A673 (cell line): ENCODE results near the gene ASPG. TPM values are rescaled to one million over a fixed set of nuclear protein-coding genes. Genes with fewer than 3 reads are reported as not detected.

ENCODE experiments used
- BruUV-seq: library from RNA; stranded (reverse); fragments of 400-500 nt; replicated peaks from 2 replicates; lab custom pipeline; 2021; lab: Mats Ljungman, UMichigan
- CTCF ChIA-PET: fragments of 300-600 bp; sonication (Branson Sonifier 250); formaldehyde crosslinking; loops from one replicate; lab custom pipeline; 2022; ENCODE audit warnings: antibody characterized with exemption; lab: Charles Lee
- POLR2A ChIA-PET: fragments of 300-600 bp; sonication (Branson Sonifier 250); formaldehyde crosslinking; loops from one replicate; lab custom pipeline; 2022; ENCODE audit warnings: antibody characterized with exemption; ENCODE audit not compliant: low non-redundant PET; lab: Charles Lee
- DNase-seq: peaks from one replicate; pipeline ENCODE4 v3.0.0-alpha.2; 2015; ENCODE audit warnings: low spot score
- H3K27ac ChIP-seq: fragments of 200-600 bp; sonication (generic); 2 replicates; pipeline ENCODE4 v1.5.1; 2016; ENCODE audit warnings: mixed run types, low read depth, mild to moderate bottlenecking, mixed read lengths, antibody characterized with exemption, low read length; ENCODE audit not compliant: poor library complexity, severe bottlenecking
- H3K27me3 ChIP-seq: fragments of 200-600 bp; sonication (generic); replicated peaks from 2 replicates; pipeline ENCODE4 v1.6.1; 2017; ENCODE audit warnings: mixed run types, low read depth, mild to moderate bottlenecking, mixed read lengths, antibody characterized with exemption, low read length; ENCODE audit not compliant: insufficient read depth, poor library complexity
- H3K36me3 ChIP-seq: fragments of 200-600 bp; sonication (generic); 2 replicates; pipeline ENCODE4 v1.6.1; 2016; ENCODE audit warnings: mixed run types, mild to moderate bottlenecking, mixed read lengths, antibody characterized with exemption, low read length; ENCODE audit not compliant: insufficient read depth, poor library complexity, severe bottlenecking
- H3K4me1 ChIP-seq: fragments of 200-600 bp; sonication (generic); 2 replicates; pipeline ENCODE4 v1.6.1; 2017; ENCODE audit warnings: mixed run types, mild to moderate bottlenecking, mixed read lengths, antibody characterized with exemption, low read length; ENCODE audit not compliant: insufficient read depth, poor library complexity, severe bottlenecking
- H3K4me3 ChIP-seq: fragments of 200-600 bp; sonication (generic); 2 replicates; pipeline ENCODE4 v1.5.1; 2016; ENCODE audit warnings: low read depth, mixed run types, mild to moderate bottlenecking, mixed read lengths, low read length; ENCODE audit not compliant: poor library complexity, severe bottlenecking
- H3K9me3 ChIP-seq: fragments of 200-600 bp; sonication (generic); 2 replicates; pipeline ENCODE4 v1.6.1; 2016; ENCODE audit warnings: mixed run types, low read depth, mild to moderate bottlenecking, mixed read lengths, antibody characterized with exemption, low read length; ENCODE audit not compliant: poor library complexity, severe bottlenecking
- CTCF ChIP-seq: fragments of 300-800, 200-600 bp; sonication (generic); conservative IDR thresholded peaks from 2 replicates; pipeline ENCODE4 v1.5.1; 2017; ENCODE audit warnings: low read depth, mild to moderate bottlenecking, antibody characterized with exemption, low read length, moderate library complexity, mixed read lengths
- EZH2 ChIP-seq: fragments of 200-600 bp; sonication (generic); IDR thresholded peaks from 2 replicates; pipeline ENCODE4 v1.6.1; 2017; ENCODE audit warnings: borderline replicate concordance, low read depth, mild to moderate bottlenecking, mixed read lengths, antibody characterized with exemption, low read length; ENCODE audit not compliant: poor library complexity, severe bottlenecking
- intact Hi-C: fragments of 100-400 bp; cut with micrococcal nuclease; formaldehyde crosslinking; loops from one replicate; pipeline ENCODE4 v1.10.0; 2022; ENCODE audit not compliant: unreplicated experiment
- total RNA-seq: library from RNA; stranded (reverse); gene quantifications from 2 replicates; pipeline ENCODE4 v1.2.3, GENCODE V29; 2021

The ASPG gene
- total RNA-seq, 1 experiment from 2014 or later, result not detected

GRCh38 chr14:104118006-104118844 is 32.7 kb downstream of the ASPG start:
- TF ChIP-seq EZH2, result no peak
- TF ChIP-seq CTCF, result no peak
- Histone ChIP-seq H3K4me1 (no peaks in the 10 kb centered on the region), H3K36me3 (no peaks in the 10 kb centered on the region), H3K4me3 (no peak overlapping the region), H3K9me3 (no peaks in the 10 kb centered on the region), H3K27ac (no peak overlapping the region), H3K27me3 (peaks cover 93% of the 10 kb centered on the region)
- no peak for DNase-seq
- no TSS peak for BruUV-seq
- POLR2A ChIA-PET, result no interaction called here
- intact Hi-C loops, result no loop called here
- CTCF ChIA-PET, result no interaction called here

- no peak for DNase-seq
- POLR2A ChIA-PET, result no interaction called here
- Histone ChIP-seq H3K27ac (no peak overlapping the region), H3K27me3 (peaks cover 88% of the 10 kb centered on the region), H3K36me3 (no peaks in the 10 kb centered on the region), H3K4me3 (no peak overlapping the region), H3K9me3 (peaks cover 7% of the 10 kb centered on the region), H3K4me1 (no peaks in the 10 kb centered on the region)
- no TSS peak for BruUV-seq
- intact Hi-C loops, result no loop called here
- CTCF ChIA-PET, result no interaction called here
- no peak for TF ChIP-seq EZH2
- no peak for TF ChIP-seq CTCF
Observed at GRCh38 chr14:104119119-104119487, 33.6 kb downstream of the ASPG start.

GRCh38 chr14:104119488-104120251 is 34.2 kb downstream of the ASPG start:
- intact Hi-C loops, result no loop called here
- ChIA-PET POLR2A (no interaction called here), CTCF (no interaction called here)
- Histone ChIP-seq H3K36me3 (no peaks in the 10 kb centered on the region), H3K27ac (no peak overlapping the region), H3K27me3 (peaks cover 82% of the 10 kb centered on the region), H3K9me3 (peaks cover 11% of the 10 kb centered on the region), H3K4me3 (no peak overlapping the region), H3K4me1 (no peaks in the 10 kb centered on the region)
- TF ChIP-seq CTCF, result no peak
- no peak for TF ChIP-seq EZH2
- BruUV-seq, result no TSS peak
- DNase-seq, result no peak
